BJ (cell line): Measurements from ENCODE around the gene GDI1. TPM values are rescaled to one million over a fixed set of nuclear protein-coding genes. Genes with fewer than 3 reads are reported as not detected.

Experiments
- CTCF ChIA-PET: fragments of 350-600 bp; formaldehyde crosslinking; extraction: SDS; loops from one replicate; lab custom pipeline; 2021; ENCODE audit warnings: antibody characterized with exemption, inconsistent platforms; lab: Yijun Ruan, JAX
- POLR2A ChIA-PET: fragments of 300-600 bp; sonication (Branson Sonifier 250); formaldehyde crosslinking; extraction: SDS; loops from one replicate; lab custom pipeline; 2021; ENCODE audit warnings: antibody characterized with exemption; lab: Charles Lee
- DNase-seq: peaks from one replicate; pipeline ENCODE4 v3.0.0-alpha.2; 2011; ENCODE audit warnings: low read depth
- H3K27me3 ChIP-seq: 2 replicates; pipeline ENCODE4 v1.6.0; 2011; ENCODE audit warnings: low read length; ENCODE audit not compliant: control insufficient read depth, insufficient read depth
- H3K36me3 ChIP-seq: 2 replicates; pipeline ENCODE4 v1.5.1; 2011; ENCODE audit warnings: low read length; ENCODE audit not compliant: control insufficient read depth, insufficient read depth
- H3K4me3 ChIP-seq: 2 replicates; pipeline ENCODE4 v1.5.1; 2011; ENCODE audit warnings: low read depth, mild to moderate bottlenecking, control low read depth, low read length
- polyA plus RNA-seq: library from polyadenylated mRNA; depleted of rRNA; stranded (reverse); fragments of >200 nt; gene quantifications from 2 replicates; pipeline ENCODE4 v1.2.3, GENCODE V29; 2011
- TF ChIP-seq, protein P1 (sequence below): IDR thresholded peaks from 2 replicates; pipeline ENCODE4 v1.5.1; 2011; ENCODE audit warnings: low read depth, mild to moderate bottlenecking, control low read depth, inconsistent platforms, low read length, moderate library complexity; ENCODE audit not compliant: insufficient read depth

The GDI1 gene
- polyA plus RNA-seq, 1 experiment: 216 TPM

GRCh38 chrX:154466036-154466435, 29.1 kb downstream of the GDI1 start:
- ChIA-PET POLR2A (no interaction called here), CTCF (interaction anchor here (1.2 kb wide), 1 partner anchor 61 kb away, joined by 3 read pairs; no protein-coding TSS in a partner anchor)
- Histone ChIP-seq H3K4me3 (no peak overlapping the region), H3K27me3 (no peaks in the 10 kb centered on the region), H3K36me3 (peaks cover 50% of the 10 kb centered on the region)
- TF ChIP-seq, protein P1, sequence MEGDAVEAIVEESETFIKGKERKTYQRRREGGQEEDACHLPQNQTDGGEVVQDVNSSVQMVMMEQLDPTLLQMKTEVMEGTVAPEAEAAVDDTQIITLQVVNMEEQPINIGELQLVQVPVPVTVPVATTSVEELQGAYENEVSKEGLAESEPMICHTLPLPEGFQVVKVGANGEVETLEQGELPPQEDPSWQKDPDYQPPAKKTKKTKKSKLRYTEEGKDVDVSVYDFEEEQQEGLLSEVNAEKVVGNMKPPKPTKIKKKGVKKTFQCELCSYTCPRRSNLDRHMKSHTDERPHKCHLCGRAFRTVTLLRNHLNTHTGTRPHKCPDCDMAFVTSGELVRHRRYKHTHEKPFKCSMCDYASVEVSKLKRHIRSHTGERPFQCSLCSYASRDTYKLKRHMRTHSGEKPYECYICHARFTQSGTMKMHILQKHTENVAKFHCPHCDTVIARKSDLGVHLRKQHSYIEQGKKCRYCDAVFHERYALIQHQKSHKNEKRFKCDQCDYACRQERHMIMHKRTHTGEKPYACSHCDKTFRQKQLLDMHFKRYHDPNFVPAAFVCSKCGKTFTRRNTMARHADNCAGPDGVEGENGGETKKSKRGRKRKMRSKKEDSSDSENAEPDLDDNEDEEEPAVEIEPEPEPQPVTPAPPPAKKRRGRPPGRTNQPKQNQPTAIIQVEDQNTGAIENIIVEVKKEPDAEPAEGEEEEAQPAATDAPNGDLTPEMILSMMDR: no peak
- DNase-seq: no peak

- peaks cover 47% of the 10 kb centered on the region for H3K36me3 ChIP-seq
- H3K4me3 ChIP-seq: no peak overlapping the region
- DNase-seq: no peak
- ChIA-PET POLR2A (no interaction called here), CTCF (interaction anchor here (1.2 kb wide), 1 partner anchor 60 kb away, joined by 3 read pairs; no protein-coding TSS in a partner anchor)
- TF ChIP-seq, protein P1: no peak
- no peaks in the 10 kb centered on the region for H3K27me3 ChIP-seq
Observed at GRCh38 chrX:154466907-154467306, 30.0 kb downstream of the GDI1 start.

DNA sequence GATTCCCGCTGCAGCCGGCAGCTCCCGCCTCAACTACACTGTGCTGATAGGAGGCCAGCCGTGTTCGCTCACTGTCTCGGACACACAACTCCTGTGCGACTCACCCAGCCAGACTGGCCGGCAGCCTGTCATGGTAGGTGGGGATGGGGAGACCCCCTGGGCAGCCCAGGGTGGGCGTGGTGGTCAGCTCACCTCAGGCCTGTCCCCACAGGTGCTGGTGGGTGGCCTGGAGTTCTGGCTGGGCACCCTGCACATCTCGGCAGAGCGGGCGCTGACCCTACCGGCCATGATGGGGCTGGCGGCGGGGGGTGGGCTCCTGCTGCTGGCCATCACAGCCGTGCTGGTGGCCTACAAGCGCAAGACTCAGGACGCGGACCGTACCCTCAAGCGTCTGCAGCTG, 30.6 kb downstream of the GDI1 start:
- CTCF ChIA-PET: no interaction called here
- POLR2A ChIA-PET: no interaction called here
- TF ChIP-seq, protein P1: no peak
- Histone ChIP-seq H3K27me3 (no peaks in the 10 kb centered on the region), H3K36me3 (peaks cover 46% of the 10 kb centered on the region), H3K4me3 (no peak overlapping the region)
- DNase-seq: no peak

- TF ChIP-seq, protein P1: no peak
- no peak for DNase-seq
- Histone ChIP-seq H3K4me3 (no peak overlapping the region), H3K36me3 (peaks cover 42% of the 10 kb centered on the region), H3K27me3 (no peaks in the 10 kb centered on the region)
- ChIA-PET CTCF (no interaction called here), POLR2A (no interaction called here)
Observed at GRCh38 chrX:154468217-154468616, 31.3 kb downstream of the GDI1 start.

DNA sequence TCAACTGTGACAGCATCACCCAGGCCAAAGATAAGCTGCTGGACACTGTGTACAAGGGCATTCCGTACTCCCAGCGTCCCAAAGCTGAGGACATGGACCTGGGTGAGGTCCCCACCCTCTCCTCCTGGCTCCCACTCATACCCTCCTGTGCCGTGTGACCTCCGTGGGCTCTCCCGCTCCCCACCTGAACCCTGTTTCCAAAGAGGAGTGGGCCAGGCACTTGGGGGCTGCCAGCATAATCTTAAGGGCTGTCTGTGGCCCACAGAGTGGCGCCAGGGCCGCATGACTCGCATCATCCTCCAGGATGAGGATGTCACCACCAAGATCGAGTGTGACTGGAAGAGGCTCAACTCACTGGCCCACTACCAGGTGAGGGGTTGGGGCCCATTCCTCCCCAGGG, 32.2 kb downstream of the GDI1 start:
- TF ChIP-seq, protein P1: no peak
- Histone ChIP-seq H3K4me3 (no peak overlapping the region), H3K27me3 (no peaks in the 10 kb centered on the region), H3K36me3 (peaks cover 40% of the 10 kb centered on the region)
- CTCF ChIA-PET: no interaction called here
- POLR2A ChIA-PET: no interaction called here
- DNase-seq: no peak
